Germinal center (tissue), 1 donor: Measurements from ENCODE around the gene ZFYVE21.
A peak's percentile ranks its signal among the peaks of the same experiment; 100 is the strongest.

Source experiments
- DNase-seq: peaks from one replicate; pipeline ENCODE4 v3.0.0; 2012; ENCODE audit warnings: mixed read lengths, low spot score

ZFYVE21 gene

GRCh38 chr14:103692159-103692558 is 23.5 kb upstream of the ZFYVE21 start:
- peak; percentile 43 for DNase-seq

GRCh38 chr14:103692871-103693270 is 22.7 kb upstream of the ZFYVE21 start:
- DNase-seq, result no peak

- no peak for DNase-seq
These were observed 22.1 kb upstream of the ZFYVE21 start for GRCh38 chr14:103693515-103693914.

- DNase-seq, result no peak
These were observed 21.0 kb upstream of the ZFYVE21 start for GRCh38 chr14:103694572-103695026.

- no peak for DNase-seq
These were observed 20.1 kb upstream of the ZFYVE21 start for GRCh38 chr14:103695296-103696069.

- DNase-seq, result no peak
These were observed 19.6 kb upstream of the ZFYVE21 start for GRCh38 chr14:103696070-103696402.

GRCh38 chr14:103696466-103697071 is 19.0 kb upstream of the ZFYVE21 start:
- DNase-seq, result no peak

- DNase-seq, result no peak
These were observed 18.4 kb upstream of the ZFYVE21 start for GRCh38 chr14:103697206-103697602.

- DNase-seq, result no peak
These were observed 17.8 kb upstream of the ZFYVE21 start for GRCh38 chr14:103697603-103698379.

GRCh38 chr14:103698380-103699260 is 17.0 kb upstream of the ZFYVE21 start:
- DNase-seq, result peak; percentile 88

- no peak for DNase-seq
These were observed 16.3 kb upstream of the ZFYVE21 start for GRCh38 chr14:103699261-103699661.

- DNase-seq, result no peak
These were observed 15.5 kb upstream of the ZFYVE21 start for GRCh38 chr14:103699901-103700752.

GRCh38 chr14:103700753-103701490 is 14.7 kb upstream of the ZFYVE21 start:
- no peak for DNase-seq

GRCh38 chr14:103702095-103702494 is 13.5 kb upstream of the ZFYVE21 start:
- DNase-seq, result no peak

- no peak for DNase-seq
These were observed 12.8 kb upstream of the ZFYVE21 start for GRCh38 chr14:103702497-103703432.

GRCh38 chr14:103703433-103704385 is 11.9 kb upstream of the ZFYVE21 start:
- DNase-seq, result no peak

- DNase-seq, result no peak
These were observed 10.9 kb upstream of the ZFYVE21 start for GRCh38 chr14:103704708-103705107.

GRCh38 chr14:103705118-103705503 is 10.5 kb upstream of the ZFYVE21 start:
- DNase-seq, result no peak
